H7 (cell line): ENCODE data around the gene ZSWIM5. TPM values are rescaled to one million over a fixed set of nuclear protein-coding genes. Genes with fewer than 3 reads are reported as not detected.
A peak's percentile ranks its signal among the peaks of the same experiment; 100 is the strongest.
"Not testable (repeated sequence)": the region's sequence is repeated elsewhere in the genome, so short reads cannot be mapped to it uniquely, and the experiment has no call there.

Experiments used
- DNase-seq: peaks from one replicate; pipeline ENCODE4 v3.0.0; 2012
- H3K27me3 ChIP-seq: 2 replicates; pipeline ENCODE4 v1.6.0; 2011; ENCODE audit warnings: mild to moderate bottlenecking, low read length; ENCODE audit not compliant: control insufficient read depth, insufficient read depth
- H3K36me3 ChIP-seq: replicated peaks from 2 replicates; pipeline ENCODE4 v1.5.1; 2011; ENCODE audit warnings: low read length; ENCODE audit not compliant: control insufficient read depth, insufficient read depth
- H3K4me3 ChIP-seq: 2 replicates; pipeline ENCODE4 v1.5.1; 2011; ENCODE audit warnings: low read depth, mild to moderate bottlenecking, control low read depth, low read length, moderate library complexity; ENCODE audit not compliant: insufficient read depth
- total RNA-seq: library from RNA; depleted of rRNA; stranded (reverse); fragments of >200 nt; shearing (Covaris generic); gene quantifications from 2 replicates; pipeline ENCODE4 v1.2.3, GENCODE V29; 2014

The ZSWIM5 gene
- total RNA-seq, 1 experiment from 2014 or later, result 4.7 TPM

DNA sequence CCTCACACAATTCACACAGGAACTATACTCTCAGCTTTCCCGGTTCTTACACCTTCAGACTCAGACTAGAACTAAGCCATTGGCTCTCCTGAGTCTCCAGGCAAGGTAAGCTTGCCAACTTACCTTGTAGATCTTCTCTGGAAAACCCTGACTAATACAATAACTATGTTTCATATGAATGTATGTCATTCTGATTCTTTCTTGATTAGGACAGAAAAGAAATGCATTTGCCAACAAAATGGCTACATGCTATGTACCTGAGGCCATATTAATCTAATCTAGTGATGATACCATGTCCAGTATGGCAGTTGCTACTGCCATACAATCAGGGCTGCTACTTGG lies 9.8 kb upstream of the ZSWIM5 start:
- Histone ChIP-seq H3K36me3 (no peaks in the 10 kb centered on the region), H3K4me3 (no peak overlapping the region), H3K27me3 (no peaks in the 10 kb centered on the region)
- DNase-seq, result no peak

DNA sequence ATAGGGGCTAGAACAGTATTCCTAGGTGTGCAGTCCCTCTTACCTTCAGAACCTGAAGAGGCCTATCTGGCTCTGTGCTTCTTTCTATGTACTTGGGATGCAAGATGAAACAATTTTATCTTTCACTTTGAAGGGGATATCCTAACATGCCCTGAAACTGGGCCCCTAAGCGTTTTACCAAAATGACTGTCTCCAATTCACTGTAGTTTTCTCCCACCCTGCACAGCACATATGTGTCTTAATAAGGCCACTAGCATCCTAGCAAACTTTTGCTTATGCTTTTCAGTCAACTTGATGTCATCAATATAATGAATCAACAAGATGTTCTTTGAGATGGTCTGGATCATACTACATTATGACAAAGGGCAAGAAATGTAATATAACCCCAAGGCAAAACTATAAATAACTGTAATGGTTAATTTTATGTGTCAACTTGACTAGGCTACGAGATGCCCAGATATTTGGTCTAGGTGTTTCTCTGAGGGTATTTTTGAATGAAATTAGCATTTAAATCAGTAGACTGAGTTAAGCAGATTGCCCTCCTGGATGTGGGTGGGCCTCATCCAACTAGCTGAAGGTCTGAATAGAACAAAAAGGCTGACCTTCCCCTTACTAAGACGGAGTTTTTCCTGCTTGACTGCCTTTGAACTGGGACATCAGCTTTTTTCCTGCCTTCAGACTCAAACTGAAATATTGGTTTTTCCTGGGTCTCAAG lies 9.2 kb upstream of the ZSWIM5 start:
- no peak overlapping the region for H3K4me3 ChIP-seq
- DNase-seq, result no peak
- no peaks in the 10 kb centered on the region for H3K36me3 ChIP-seq
- no peaks in the 10 kb centered on the region for H3K27me3 ChIP-seq

DNA sequence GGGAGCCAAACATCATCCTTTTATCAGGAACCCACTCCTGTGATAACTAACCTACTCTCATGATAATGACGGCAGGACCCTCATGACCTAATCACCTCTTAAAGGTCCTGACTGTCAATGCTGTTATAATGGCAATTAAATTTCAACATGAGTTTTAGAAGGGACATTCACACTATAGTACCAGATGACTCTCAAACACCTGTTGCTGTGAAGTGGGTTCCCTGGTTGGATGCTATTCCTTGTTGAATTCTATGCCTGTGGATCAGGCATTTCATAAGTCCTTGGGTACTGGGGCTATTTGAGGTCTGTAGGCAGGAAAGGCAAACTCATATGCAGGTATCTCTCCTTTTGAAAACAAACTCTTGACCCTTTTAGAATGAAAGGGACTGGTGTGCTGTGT lies 7.5 kb upstream of the ZSWIM5 start:
- DNase-seq, result no peak
- Histone ChIP-seq H3K4me3 (no peak overlapping the region), H3K27me3 (no peaks in the 10 kb centered on the region), H3K36me3 (no peaks in the 10 kb centered on the region)

DNA sequence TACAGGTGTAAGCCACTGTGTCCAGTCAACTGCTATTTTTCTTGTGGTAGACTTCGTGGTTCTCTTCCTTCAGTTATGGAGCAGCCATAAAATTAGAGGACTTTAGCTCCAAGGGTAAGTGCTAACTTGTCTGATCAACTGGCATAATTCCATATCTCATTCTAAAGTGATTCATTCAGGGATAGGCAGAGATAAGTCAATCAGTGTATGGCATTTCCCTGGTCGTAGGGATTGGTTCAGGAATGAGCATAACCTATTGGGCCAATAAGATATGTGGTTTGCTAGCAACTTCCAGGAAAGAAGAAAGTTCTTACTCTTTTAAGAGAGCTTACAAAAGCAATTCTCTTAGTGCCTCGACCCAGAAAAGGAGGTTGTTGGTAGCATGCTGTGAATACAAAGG lies 4.7 kb upstream of the ZSWIM5 start:
- H3K36me3 ChIP-seq, result no peaks in the 10 kb centered on the region
- H3K4me3 ChIP-seq, result no peak overlapping the region
- no peak for DNase-seq
- H3K27me3 ChIP-seq, result peaks cover 19% of the 10 kb centered on the region

DNA sequence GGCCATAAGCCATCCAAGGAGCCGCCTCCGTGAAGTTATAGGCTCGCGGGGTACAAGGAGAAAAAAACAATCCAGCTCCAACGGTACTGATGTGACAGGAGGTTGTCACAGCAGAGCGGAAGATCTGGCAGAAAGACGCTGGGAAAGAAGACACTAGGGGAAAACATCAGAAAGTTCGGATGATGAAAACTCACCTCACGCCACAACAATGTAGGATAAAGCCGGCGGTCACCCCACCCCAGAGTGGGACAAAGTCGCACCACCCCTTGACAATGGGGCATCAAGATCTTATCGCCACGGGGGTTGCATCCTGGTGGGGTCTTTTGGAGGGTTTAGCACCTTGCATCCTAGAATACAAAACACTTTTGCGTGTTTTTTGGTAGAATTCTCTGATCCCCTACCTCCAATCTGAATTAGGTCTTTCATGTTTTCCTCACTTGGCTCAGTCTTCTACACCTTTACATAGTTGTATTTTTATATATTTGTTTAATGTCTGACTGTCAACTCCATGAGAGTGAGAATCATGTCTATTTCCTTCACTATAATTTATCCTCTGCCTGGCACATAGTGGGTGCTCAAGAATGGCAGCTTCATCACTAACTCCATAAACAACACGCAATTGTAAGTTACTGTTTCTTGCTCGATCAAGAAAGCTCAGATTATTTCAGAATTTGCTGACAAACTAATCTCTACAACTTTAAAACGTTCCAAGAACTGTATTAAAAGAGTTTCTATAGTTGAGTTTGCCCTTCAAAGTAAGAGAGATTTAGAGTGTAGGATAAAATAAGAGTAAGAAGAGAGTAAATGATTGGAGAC lies 611 bp upstream of the ZSWIM5 start:
- no peaks in the 10 kb centered on the region for H3K36me3 ChIP-seq
- peak; percentile 17 for DNase-seq
- peak overlapping the region; percentile 84 for H3K4me3 ChIP-seq
- peaks cover 32% of the 10 kb centered on the region for H3K27me3 ChIP-seq

DNA sequence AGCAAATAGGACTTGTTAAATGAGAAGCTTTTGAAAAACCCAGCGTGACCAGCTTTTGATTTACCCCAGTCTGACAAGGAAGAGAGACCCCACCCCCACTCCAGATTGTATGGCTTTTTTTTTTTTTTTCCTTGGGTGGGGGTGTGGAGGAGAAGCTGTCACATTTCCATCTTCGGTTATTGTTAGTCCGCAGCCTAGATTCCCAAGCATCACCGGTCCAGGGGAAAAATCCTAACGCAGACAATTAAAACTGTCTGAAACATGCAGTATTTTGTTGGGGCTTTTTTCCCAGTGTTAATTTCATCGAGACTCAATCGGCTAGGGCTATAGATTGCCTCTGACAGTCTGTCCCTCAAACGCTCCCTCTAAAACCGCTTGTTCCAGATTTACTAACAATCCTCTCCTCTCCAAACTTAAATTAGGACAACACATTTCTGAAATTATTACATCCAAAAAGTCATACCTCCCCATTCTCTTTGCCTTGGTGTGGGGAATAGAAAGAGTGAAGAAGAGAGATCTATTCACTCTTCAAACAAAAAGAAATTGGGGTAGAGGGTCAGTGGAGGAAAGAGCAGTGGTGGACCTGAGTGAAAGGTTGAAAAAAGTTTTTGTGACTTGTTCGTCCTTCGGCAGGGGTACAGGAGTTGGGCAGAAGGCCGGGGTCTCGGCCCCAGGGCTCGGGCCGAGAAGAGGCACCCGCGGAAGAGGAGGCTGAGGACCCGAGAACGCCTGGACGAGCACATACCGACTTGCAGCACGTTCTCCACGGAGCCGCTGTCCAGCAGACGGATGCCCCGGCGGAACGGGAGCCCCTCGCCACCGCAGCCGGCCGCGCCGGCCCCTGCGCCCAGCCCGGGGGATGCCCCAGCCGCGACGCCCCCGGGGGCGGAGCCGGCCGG lies 1.1 kb downstream of the ZSWIM5 start:
- peak overlapping the region; percentile 84 for H3K4me3 ChIP-seq
- peaks cover 32% of the 10 kb centered on the region for H3K27me3 ChIP-seq
- peak; percentile 61 for DNase-seq
- H3K36me3 ChIP-seq, result no peaks in the 10 kb centered on the region

DNA sequence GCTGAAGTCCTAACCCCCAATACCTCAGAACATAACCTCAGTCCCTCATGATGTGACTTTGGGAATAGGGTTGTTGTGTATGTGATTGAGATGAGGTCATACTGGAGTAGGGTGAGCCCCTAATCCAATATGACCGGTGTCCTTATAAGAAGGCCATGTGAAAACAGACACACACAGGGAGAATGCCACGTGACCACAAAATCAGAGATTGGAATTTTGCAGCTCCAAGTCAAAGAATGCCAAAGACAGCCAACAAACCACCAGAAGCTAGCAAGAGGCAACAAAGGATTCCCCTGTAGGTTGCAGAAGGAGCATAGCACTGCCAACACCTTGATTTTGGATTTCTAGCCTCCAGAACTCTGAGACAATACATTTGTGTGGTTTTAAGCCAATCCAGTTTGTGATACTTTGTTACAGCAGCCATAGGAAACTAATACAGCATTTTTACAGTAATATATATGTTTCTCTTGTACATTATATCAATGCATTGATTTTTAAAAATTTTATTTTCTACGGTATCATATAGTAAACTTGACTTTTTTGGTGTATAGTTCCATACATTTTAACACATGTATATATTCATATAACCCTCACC lies 5.4 kb downstream of the ZSWIM5 start:
- Histone ChIP-seq H3K27me3 (peaks cover 12% of the 10 kb centered on the region), H3K4me3 (no peak overlapping the region), H3K36me3 (no peaks in the 10 kb centered on the region)
- DNase-seq, result no peak

DNA sequence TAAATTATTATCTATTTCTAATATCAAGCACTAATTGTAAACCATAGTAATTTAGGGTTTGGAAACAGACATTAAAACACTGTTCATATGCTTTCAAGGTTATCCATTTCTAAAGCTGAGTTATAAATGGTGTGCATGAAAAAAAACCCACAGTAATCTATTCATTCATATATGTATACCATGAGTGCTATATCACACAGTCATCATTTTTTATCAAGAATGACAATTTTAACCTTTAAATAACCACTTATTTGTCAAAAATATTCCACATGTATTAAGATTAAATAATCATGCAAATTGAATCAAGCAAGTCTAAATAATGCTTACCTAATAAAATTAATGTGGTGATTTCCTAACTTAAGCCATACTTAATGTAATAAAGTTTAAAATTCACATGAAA lies 6.0 kb downstream of the ZSWIM5 start:
- no peak for DNase-seq
- H3K4me3 ChIP-seq, result no peak overlapping the region
- H3K27me3 ChIP-seq, result peaks cover 9% of the 10 kb centered on the region
- no peaks in the 10 kb centered on the region for H3K36me3 ChIP-seq

DNA sequence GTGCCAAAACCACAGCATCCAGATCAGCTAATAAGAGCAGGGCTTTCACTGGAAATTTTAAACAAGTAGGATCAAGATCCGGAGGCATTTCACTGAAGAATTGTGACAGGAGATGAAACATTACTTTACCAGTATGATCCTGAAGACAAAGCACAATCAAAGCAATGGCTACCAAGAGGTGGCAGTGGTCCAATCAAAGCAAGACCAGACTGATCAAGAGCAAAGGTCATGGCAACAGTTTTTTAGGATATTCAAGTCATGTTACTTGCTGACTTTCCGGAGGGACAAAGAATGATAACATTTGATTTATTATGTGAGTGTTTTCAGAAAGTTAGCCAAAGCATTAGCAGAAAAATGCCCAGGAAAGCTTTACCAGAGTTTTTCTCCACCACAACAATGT lies 8.2 kb downstream of the ZSWIM5 start:
- H3K36me3 ChIP-seq, result no peaks in the 10 kb centered on the region
- no peak overlapping the region for H3K4me3 ChIP-seq
- H3K27me3 ChIP-seq, result no peaks in the 10 kb centered on the region
- no peak for DNase-seq

DNA sequence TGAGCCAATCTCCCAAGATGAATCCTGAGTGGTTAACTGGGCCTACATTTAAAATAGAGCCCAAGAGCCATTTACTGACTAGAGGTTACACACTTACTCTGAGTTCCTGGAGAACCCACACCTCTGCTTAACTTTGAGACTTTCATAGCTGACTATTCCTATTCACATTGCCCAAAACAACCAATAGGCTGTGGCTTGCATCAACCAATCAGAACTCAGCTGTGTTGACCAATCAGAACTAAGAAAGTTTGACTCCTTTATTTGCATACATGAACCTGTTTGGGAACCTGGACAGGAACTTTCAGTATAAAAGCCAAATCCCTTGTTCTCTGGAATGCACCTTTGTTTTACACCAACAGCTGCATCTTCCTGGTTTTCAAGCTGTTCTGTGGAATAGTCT lies 9.5 kb downstream of the ZSWIM5 start:
- Histone ChIP-seq H3K36me3 (no peaks in the 10 kb centered on the region), H3K27me3 (no peaks in the 10 kb centered on the region), H3K4me3 (no peak overlapping the region)
- DNase-seq, result no peak

DNA sequence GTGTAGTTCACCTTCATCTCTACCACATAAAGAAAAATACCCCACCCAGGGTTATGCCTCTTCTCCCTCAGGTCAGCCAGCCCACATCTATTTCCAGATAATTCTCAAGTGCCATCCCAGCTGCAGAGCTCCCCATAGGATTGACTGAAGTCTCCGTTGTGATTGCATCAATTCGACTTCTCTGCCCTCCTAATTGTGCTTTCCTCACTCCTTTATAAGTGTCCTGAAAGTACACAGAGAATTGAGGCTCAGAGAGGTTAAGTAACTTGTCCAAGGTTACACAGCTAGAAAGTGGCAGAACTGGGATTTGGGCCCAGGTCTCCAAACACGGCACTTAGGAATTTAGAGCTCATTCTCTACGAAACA lies 15.0 kb downstream of the ZSWIM5 start:
- Histone ChIP-seq H3K27me3 (no peaks in the 10 kb centered on the region), H3K36me3 (no peaks in the 10 kb centered on the region), H3K4me3 (no peak overlapping the region)
- no peak for DNase-seq

DNA sequence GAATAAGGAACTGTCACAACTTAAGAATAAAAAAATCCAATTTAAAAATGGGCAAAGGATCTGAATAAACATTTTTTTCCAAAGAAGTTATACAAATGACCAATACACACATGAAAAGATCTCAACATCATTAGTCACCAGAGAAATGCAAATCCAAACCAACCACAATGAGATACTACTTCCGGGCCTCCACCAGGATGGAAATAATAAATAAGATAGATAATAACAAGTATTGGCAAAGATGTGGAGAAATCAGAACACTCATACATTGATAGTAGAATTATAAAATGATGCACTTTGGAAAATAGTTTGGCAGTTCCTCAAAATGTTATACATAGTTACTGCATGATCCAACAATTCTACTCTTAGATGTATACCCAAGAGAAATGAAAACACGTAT lies 18.7 kb downstream of the ZSWIM5 start:
- Histone ChIP-seq H3K27me3 (no peaks in the 10 kb centered on the region), H3K36me3 (no peaks in the 10 kb centered on the region), H3K4me3 (no peak overlapping the region)
- DNase-seq, result no peak

DNA sequence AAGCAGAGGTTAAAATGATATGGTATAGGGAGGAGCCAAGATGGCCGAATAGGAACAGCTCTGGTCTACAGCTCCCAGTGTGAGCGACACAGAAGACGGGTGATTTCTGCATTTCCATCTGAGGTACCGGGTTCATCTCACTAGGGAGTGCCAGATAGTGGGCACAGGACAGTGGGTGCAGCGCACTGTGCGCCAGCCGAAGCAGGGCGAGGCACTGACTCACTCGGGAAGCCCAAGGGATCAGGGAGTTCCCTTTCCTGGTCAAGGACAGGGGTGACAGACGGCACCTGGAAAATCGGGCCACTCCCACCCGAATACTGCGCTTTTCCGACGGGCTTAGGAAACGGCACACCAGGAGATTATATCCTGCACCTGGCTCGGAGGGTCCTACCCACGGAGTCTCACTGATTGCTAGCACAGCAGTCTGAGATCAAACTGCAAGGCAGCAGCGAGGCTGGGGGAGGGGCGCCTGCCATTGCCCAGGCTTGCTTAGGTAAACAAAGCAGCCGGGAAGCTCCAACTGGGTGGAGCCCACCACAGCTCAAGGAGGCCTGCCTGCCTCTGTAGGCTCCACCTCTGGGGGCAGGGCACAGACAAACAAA lies 26.4 kb downstream of the ZSWIM5 start:
- H3K4me3 ChIP-seq, DNase-seq, H3K27me3 ChIP-seq, H3K36me3 ChIP-seq: not testable (repeated sequence)

DNA sequence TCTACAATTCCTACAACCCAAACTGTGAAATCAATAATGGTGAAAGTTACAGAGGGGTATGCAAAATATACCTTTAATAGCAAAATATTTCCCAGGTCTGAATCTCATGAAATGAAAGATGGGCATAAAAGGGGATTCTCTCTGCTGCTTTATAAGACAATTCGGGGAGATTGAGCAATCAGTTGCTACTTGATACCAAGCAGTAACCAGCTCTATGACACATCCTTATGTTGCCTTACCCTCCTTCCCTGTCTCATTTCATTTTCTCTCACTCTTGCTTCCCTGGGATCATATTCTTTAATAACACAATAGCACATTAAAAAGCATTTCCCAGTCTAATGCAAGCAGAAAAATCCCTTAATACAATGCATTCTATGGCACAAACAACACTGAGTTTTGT lies 29.0 kb downstream of the ZSWIM5 start:
- DNase-seq, result no peak
- H3K27me3 ChIP-seq, result no peaks in the 10 kb centered on the region
- H3K4me3 ChIP-seq, result no peak overlapping the region
- H3K36me3 ChIP-seq, result no peaks in the 10 kb centered on the region
